GM18907 (cell line): Measurements from ENCODE around the gene HDAC5.
"Not testable (repeated sequence)": the region's sequence is repeated elsewhere in the genome, so short reads cannot be mapped to it uniquely, and the experiment has no call there.

Source experiments
- ATAC-seq: cut with Tn5 transposase; IDR thresholded peaks from one replicate; pipeline ENCODE4 v1.9.1; 2021; ENCODE audit warnings: mild to moderate bottlenecking, moderate library complexity; ENCODE audit not compliant: unreplicated experiment

HDAC5 gene

DNA sequence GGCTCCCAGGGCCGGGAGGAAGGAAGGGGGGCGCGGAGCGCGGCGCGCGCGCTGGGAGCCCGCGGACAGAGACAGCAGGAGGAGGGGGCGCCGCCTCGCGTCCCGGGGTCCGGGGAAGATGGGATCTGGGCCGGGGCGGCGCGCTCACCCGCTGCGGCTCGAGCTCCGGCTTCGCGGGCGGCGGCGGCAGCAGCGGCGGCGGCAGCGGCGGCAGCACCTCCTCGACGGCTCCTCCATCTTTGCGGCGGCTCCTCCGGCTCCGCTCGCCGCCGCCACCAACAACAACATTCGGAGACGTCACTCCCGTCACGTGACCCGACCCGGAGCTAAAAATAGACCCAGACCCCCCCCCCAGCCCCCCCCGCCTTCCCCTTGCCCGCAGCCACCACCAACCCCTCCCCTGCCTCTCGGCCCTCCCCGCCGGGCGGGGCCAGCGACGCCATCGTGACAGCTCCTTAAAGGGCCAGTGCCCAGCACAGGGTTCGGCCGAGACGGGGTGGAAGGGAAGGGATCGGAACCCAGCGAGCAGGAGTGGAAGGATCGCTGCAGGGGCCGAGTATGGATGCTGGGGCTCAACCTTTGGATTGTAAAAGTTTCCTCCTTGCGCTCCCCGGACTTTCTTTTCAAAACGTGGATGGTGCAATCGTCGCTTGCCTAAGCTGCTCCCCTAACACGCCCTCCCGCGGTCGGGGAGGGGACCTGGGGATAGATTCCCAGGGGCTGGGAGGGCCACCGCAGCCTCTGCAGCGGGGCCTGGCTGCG, at the start of gene HDAC5:
HDAC5 (minus strand) TSS at position 286 of the 762 bp plus-strand sequence. CDS start 6,126 bp downstream, outside the sequence.
- ATAC-seq, result peak; percentile 89

DNA sequence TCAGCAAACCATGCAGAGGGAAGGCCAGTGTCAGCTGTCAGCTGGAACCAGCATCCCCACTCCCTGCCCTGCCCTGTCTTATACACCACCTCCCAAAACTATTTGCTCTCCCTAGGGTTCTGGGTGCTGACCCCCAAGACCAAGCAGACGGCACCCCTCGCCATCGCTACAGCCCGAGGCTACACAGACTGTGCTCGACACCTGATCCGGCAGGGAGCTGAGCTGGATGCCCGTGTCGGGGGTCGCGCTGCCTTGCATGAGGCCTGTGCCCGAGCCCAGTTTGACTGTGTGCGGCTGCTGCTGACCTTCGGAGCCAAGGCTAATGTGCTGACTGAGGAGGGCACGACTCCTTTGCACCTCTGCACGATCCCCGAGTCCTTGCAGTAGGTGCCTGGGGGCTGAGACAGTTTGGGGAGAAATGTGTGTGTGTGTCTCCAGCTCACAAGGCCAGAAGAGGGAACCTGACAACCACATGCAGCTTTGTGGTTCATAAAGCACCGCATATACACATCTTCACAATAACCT, 48.6 kb upstream of the HDAC5 start:
- no peak for ATAC-seq

DNA sequence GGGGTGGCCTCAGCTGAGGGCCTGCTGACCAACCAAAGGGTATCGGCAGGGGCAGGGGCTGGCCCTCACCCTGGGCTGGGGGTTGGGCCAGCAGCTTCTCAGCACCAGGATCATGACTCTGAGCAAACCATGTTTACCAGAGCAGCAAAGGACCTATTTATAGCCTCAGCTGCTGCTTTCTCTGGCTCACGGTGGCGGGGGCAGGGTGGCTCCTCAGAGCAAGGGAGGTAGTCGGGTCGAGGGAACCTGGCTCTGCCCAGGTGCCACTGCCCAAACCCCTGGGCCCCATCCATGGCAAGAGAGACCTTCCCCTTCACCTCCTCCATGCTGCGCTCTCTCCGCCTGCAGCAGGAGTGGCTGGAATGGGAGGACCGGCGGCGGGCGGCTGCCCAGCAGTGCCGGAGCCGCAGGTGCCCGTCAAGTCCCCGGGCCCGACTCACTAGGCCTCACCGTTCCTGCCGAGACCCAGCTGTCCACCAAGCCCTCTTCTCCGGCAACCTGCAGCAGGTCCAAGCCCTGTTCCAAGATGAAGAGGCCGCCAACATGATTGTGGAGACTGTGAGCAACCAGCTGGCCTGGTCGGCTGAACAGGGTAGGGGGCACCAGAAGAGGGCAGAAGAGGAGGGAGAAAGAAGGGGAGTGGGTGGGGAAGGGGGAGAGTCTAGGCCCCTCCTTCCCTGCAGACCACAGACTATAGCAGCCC, 47.2 kb upstream of the HDAC5 start, which contains the start of gene ASB16:
ASB16 (plus strand) TSS at position 206 of the 703 bp plus-strand sequence; CDS start at position 292, 86 bp downstream.
- no peak for ATAC-seq

DNA sequence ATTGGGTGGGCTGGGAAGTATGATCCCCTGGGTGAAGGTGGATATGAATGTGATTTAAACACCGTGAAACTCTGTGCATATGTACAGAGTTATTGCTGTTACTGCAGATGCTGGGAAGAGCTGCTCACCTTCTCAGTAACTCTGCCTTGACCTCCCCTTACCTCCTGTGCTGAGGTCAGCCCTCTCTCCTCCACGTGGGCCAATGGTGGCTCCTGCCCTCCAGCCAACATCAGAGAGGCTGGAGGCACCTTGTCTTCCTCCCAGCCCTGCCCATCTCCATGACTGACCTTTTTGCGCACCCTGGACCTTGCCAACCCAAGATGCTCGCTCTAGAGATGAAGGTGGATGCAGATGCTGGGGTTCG, 46.7 kb upstream of the HDAC5 start:
- no peak for ATAC-seq

- ATAC-seq, result no peak
Measured at GRCh38 chr17:44167181-44167861, 43.9 kb upstream of the HDAC5 start.

- no peak for ATAC-seq
Measured at GRCh38 chr17:44164476-44164875, 41.0 kb upstream of the HDAC5 start.

DNA sequence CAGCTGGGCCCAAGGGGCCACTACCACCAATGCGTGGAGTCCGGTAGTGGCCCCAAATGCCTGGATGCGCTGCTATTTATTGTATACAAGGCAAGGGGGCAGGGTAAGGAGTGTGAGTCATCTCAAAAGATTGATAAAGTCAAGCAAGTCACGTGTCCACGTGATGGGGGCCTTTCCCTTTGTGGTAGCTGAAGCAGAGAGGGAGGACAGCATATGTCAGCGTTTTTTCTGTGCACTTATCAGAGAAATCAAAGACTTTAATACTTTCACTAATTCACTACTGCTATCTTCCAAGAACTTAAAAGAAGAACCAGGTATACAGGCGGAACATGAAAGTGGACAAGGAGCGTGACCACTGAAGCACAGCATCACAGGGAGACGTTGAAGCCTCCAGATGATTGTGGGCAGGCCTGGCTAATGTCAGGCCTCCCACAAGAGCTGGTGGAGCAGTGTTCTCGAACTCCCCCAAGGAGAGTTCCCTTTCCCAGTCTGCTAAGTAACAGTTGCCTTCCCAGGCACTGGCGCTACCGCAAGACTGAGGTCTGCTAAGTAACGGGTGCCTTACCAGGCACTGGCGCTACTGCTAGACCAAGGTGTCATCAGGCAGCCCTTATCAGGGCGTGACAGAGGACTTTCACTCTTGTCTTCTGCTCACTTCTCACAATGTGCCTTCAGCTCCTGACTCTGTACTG, 36.2 kb upstream of the HDAC5 start:
- no peak for ATAC-seq

DNA sequence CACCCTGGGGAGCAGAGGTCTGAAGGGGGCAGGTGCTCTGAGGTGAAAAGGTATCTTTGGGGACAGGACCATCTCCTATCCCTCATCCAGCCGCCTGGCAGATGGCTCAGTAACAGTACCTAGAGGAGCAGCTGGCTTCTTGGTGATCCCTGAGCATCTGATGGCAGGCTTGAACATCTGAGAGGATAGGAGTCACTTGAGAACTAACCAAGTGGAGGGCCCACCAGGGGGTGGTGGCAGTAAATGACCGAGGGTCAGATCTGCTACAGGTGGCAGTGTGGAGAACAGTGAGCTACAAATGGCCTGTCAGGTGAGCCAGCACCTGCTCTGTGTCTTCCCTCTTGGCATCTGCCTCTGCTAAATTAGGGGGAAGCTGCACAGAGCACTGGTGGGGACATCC, 32.0 kb upstream of the HDAC5 start:
- ATAC-seq, result no peak

DNA sequence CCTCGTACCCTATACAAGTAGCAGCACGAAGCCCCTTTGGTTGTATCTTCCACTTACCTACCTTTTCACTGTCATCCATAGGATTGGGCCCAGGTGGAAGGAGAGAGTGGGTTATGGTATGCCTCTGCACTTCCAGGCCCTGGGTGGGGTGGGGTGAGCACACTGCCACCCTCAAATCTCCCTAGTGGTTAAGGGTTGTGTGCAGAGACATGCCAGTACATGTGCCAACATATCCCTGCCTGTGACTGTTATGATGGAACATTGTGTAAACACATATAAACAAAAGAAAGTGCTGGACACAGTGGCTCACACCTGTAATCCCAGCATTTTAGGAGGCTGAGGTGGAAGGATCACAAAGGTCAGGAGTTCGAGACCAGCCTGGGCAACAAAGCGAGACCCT, 29.4 kb upstream of the HDAC5 start:
- ATAC-seq, result no peak

DNA sequence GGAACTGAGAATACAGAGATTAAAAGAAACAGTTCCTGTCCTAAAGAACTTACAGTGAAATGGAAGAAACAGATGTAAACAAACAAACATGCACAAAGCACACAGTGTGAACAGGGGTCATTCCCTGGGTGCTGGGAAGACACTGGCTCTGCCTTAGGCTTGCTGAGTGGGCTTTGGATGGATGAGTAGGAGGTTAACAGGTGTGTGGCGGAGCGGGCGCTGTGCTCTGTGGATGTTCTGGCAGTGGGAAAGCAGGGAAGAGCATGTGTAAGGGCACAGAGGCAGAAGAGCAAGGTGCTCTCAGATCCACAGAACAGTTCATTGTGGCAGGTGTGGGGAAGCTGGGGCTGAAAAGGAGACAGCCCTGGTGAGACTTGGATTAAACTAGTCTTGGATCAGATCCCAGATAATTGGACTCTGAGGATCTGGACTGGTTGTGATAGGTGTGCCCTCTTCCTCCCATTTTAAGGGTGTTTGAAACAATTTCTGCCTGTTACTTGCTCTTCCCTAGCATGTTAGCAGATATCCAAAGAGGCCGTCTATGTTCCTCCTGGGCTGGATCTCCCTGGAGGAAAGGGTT, 26.4 kb upstream of the HDAC5 start:
- no peak for ATAC-seq

DNA sequence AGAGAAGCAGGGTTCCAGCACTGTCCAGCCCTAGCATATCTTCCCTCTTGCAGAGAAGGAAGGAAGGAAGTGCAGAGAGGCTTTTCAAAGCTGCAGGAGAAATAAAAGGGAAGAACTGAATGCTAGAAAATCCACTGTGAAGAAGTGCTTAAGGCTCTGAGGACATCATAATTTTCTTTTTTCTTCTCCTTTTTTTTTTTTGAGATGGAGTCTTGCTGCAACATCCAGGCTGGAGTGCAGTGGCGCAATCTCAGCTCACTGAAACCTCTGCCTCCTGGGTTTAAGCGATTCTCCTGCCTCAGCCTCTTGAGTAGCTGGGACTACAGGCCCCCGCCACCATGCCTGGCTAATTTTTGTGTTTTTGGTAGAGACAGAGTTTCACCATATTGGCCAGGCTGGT, 25.6 kb upstream of the HDAC5 start:
- ATAC-seq, result not testable (repeated sequence)

GRCh38 chr17:44147812-44148211, 24.4 kb upstream of the HDAC5 start:
- ATAC-seq, result no peak

DNA sequence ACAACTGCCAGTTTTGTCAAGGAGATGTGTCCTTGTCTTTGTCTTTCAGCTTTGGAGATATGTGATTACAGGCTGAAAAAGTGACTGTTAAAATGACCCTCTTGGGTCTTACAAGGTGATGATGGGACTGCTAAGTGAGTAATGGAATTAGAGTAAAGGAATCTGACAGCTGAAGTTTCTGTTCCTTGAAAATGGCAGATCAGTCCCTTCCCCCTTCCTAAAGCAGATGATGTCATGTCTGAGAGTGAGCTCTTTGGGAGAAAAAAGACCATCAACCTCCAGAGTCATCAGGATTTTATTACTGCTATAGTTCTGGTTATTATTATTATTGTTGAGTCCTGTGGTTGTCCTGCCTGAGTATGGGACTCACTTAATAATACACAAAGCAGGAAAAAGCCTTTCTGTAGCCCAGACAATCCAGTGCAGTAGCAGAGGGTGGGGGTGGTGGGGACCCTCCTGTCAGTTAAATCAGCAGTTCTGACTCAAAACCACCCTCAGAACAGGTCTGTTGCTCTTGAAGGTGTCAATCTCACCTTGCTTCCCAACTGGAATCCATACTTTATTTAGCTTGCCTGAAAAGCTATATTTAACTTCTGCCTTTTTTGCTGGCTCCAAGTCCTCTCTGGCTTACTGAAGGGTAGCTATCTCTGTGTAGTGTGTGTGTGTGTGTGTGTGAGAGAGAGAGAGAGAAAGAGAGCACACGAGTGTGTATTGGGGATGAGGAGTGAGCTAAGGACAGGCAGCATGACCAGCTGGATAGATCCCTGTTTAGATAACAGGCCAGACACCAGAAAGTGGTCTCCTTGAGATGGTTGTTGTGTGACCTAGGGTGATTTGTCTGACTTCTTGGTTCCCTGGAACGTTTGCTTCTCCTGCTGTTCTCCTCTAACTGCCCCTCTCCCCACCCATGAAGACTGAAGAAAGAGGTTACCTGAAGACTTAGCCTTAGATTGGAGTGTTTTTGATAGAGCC, 23.2 kb upstream of the HDAC5 start:
- no peak for ATAC-seq

DNA sequence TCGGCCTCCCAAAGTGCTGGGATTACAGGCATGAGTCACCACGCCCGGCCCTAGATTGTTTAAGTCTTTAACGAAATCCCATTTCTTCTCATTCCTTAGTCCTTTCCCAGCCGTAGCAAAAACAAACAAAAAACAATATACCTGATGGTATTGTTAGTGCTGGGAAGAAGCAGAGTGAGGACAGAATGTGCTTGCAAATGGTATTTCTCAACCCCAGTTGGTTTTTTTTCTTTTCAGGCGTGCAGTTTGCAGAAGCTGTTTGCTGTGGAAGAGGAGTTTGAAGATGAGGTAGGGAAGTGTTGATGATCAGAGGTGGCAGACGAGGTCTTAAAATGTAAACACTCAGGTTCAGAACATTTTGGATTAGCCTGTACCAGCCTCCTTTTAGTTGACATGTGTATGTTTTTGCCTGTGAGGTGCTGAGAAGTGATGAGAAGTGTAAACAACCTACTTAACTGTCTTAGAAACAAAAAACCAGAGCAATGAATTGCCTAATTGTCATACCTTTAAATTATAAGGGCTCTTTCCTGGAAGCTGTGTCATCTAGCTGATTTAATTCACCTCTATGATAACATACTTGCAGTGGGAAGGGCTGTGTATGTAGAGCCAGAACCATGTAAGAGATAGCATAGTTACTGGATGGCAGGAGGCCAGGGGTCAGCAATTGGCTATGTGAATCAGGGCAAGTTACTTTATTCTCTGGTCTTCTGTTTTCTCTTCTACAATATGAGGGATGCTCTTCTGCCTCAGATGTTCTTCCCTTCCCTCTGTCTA, 21.7 kb upstream of the HDAC5 start:
- no peak for ATAC-seq

- ATAC-seq, result not testable (repeated sequence)
Measured at GRCh38 chr17:44143921-44144320, 20.5 kb upstream of the HDAC5 start.

DNA sequence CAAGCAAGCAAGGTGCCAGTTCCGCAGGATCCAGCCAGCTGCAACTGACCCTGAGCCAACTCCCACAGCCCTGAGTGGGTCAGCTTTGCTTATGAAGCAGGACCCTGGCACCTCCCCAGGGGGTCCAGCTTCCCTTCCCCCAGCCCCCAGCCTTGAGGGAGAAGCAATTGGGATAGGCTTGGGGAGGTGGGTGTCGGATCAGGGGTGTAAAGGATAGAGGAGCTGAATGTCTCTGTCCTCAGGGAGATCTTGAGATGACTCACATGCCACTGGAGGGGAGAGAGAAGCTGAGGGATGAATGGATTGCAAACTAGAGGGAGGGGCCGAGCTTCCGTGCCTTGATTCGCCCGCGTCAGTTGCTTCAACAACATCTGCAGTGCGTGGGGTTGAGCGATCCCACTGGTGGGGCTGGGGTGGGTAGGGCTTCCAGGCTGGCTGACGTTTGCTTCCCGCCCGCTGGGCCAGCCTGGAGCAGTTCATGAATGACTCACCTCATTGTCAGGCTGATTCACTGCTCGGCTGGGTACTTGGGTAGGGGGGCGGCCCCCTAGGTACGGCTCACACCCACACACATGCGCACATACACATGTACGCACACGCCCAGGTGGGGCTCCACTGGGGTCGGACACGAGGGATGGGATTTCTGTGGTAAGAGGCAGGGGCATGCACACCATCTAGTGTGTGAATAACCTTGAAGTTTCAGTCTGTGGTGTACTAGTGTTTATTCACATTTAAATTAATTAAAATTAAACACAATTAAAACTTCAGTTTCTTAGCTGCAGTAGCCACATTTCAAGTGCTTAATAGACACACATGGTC, 14.7 kb upstream of the HDAC5 start:
- ATAC-seq, result no peak

GRCh38 chr17:44134752-44135568, 11.5 kb upstream of the HDAC5 start:
- no peak for ATAC-seq
